K562 (cell line): ENCODE data around the gene EHD2. TPM values are rescaled to one million over a fixed set of nuclear protein-coding genes. Genes with fewer than 3 reads are reported as not detected.

Experiments
- ATAC-seq: fragments of 200-7000 bp; cut with Tn5 transposase; 3 replicates; pipeline ENCODE4 v1.9.1; 2020; ENCODE audit warnings: moderate library complexity
- BruUV-seq: library from RNA; stranded (reverse); fragments of 400-500 nt; replicated peaks from 2 replicates; lab custom pipeline; 2021; lab: Mats Ljungman, UMichigan
- CTCF ChIA-PET: fragments of 300-600 bp; formaldehyde crosslinking; extraction: SDS; loops from one replicate; lab custom pipeline; 2021; ENCODE audit warnings: low intra/inter-chr PET ratio; lab: Yijun Ruan, JAX
- POLR2A ChIA-PET: fragments of 300-600, 350-650 bp; sonication (Branson Sonifier 250); formaldehyde crosslinking; extraction: SDS; loops from one replicate; lab custom pipeline; 2021; ENCODE audit warnings: antibody characterized with exemption, inconsistent platforms; lab: Yijun Ruan, JAX
- DNase-seq, 4 experiments: peaks; one replicate each; pipeline versions ENCODE4 v3.0.0 to v3.0.0-alpha.2; 2011 to 2018; ENCODE audit warnings: low spot score in 3 of 4, mixed read lengths in 3 of 4; ENCODE audit errors: extremely low read depth in 1 of 4
- FAIRE-seq: peaks from 2 replicates; lab custom pipeline; 2011; peaks lifted over from hg19 to GRCh38; lab: Jason Lieb, UNC
- H2AFZ ChIP-seq: 2 replicates; pipeline ENCODE4 v1.6.0; 2011; ENCODE audit warnings: low read depth, low read length, control low read depth, inconsistent platforms
- H3K27ac ChIP-seq: fragments of 200-600 bp; 3 replicates; pipeline ENCODE4 v1.8.0; 2011; ENCODE audit warnings: low read depth, mild to moderate bottlenecking, control low read depth, inconsistent platforms, low read length, moderate library complexity, mixed read lengths; ENCODE audit errors: extremely low read depth
- H3K27me3 ChIP-seq, 2 experiments: fragments of 300-600 bp in 1 of 2; 2 replicates in 1 of 2; 3 replicates in 1 of 2; pipeline versions ENCODE4 v1.6.0 to v1.8.0; 2011; ENCODE audit warnings: inconsistent platforms in 2 of 2, low read length in 2 of 2, mild to moderate bottlenecking in 1 of 2, mixed read lengths in 1 of 2, moderate library complexity in 1 of 2; ENCODE audit not compliant: control insufficient read depth in 2 of 2, insufficient read depth in 2 of 2
- H3K36me3 ChIP-seq: fragments of 300-600 bp; 3 replicates; pipeline ENCODE4 v1.8.0; 2011; ENCODE audit warnings: mild to moderate bottlenecking, low read length, inconsistent platforms; ENCODE audit not compliant: control insufficient read depth, insufficient read depth
- H3K4me1 ChIP-seq, 2 experiments: fragments of 200-600 bp in 1 of 2; replicated peaks in 1 of 2; 2 replicates in 1 of 2; 3 replicates in 1 of 2; pipeline versions ENCODE4 v1.5.1 to v1.8.0; 2011; ENCODE audit warnings: inconsistent platforms in 2 of 2, low read length in 2 of 2, mild to moderate bottlenecking in 1 of 2, mixed read lengths in 1 of 2, moderate library complexity in 1 of 2; ENCODE audit not compliant: control insufficient read depth in 2 of 2, insufficient read depth in 2 of 2
- H3K4me2 ChIP-seq: 2 replicates; pipeline ENCODE4 v1.6.1; 2011; ENCODE audit warnings: low read length, control low read depth, inconsistent platforms, mixed read lengths; ENCODE audit not compliant: insufficient read depth
- H3K4me3 ChIP-seq: fragments of 200-600 bp; sonication (generic), shearing (Covaris generic); 2 replicates; pipeline ENCODE4 v1.5.1; 2016; ENCODE audit warnings: control low read depth, inconsistent platforms
- H3K79me2 ChIP-seq: fragments of 200-600 bp; 3 replicates; pipeline ENCODE4 v1.8.0; 2011; ENCODE audit warnings: low read length, inconsistent platforms; ENCODE audit not compliant: control insufficient read depth, insufficient read depth
- H3K9ac ChIP-seq, 2 experiments: 2 replicates each; pipeline versions ENCODE4 v1.6.0 to v1.6.1; 2011; ENCODE audit warnings: low read depth in 2 of 2, low read length in 2 of 2, control low read depth in 1 of 2, inconsistent platforms in 1 of 2, mild to moderate bottlenecking in 1 of 2, mixed read lengths in 1 of 2; ENCODE audit not compliant: insufficient read depth in 1 of 2
- H3K9me1 ChIP-seq: one replicate; pipeline ENCODE4 v1.6.0; 2011; ENCODE audit warnings: inconsistent platforms, mild to moderate bottlenecking, low read length, moderate library complexity; ENCODE audit not compliant: control insufficient read depth, insufficient read depth
- H3K9me3 ChIP-seq: replicated peaks from 2 replicates; pipeline ENCODE4 v1.5.1; 2011; ENCODE audit warnings: low read depth, low read length, inconsistent platforms; ENCODE audit not compliant: control insufficient read depth, insufficient read depth
- H4K20me1 ChIP-seq: replicated peaks from 2 replicates; pipeline ENCODE4 v1.6.1; 2011; ENCODE audit warnings: low read length, inconsistent platforms, mixed read lengths; ENCODE audit not compliant: control insufficient read depth, insufficient read depth
- ATF4 ChIP-seq: fragments of 450-650 bp; formaldehyde crosslinking; IDR thresholded peaks from 2 replicates; pipeline ENCODE4 v1.4.0; 2022; ENCODE audit warnings: mild to moderate bottlenecking, moderate library complexity
- C11orf30 ChIP-seq: fragments of 450-650 bp; IDR thresholded peaks from 2 replicates; pipeline ENCODE4 v1.6.1; 2016; ENCODE audit warnings: low read depth, mild to moderate bottlenecking
- CBX5 ChIP-seq: IDR thresholded peaks from 2 replicates; pipeline ENCODE4 v1.6.1; 2014; ENCODE audit warnings: low read depth, borderline replicate concordance
- POLR2AphosphoS2 ChIP-seq: IDR thresholded peaks from 2 replicates; pipeline ENCODE4 v1.6.1; 2012; ENCODE audit warnings: low read length, improper control_type of control experiment
- PRMT5 ChIP-seq: sonication (generic); formaldehyde crosslinking; IDR thresholded peaks from 2 replicates; pipeline ENCODE4 v1.5.0; 2020; ENCODE audit warnings: missing genetic modification reagents
- TAF7 ChIP-seq: fragments of 450-650 bp; IDR thresholded peaks from 2 replicates; pipeline ENCODE4 v1.6.1; 2016; ENCODE audit warnings: missing genetic modification characterization, missing compliant biosample characterization
- ZBTB33 ChIP-seq: sonication (generic); formaldehyde crosslinking; IDR thresholded peaks from 2 replicates; pipeline ENCODE4 v1.8.1; 2023; ENCODE audit warnings: mild to moderate bottlenecking, missing genetic modification reagents
- ZNF124 ChIP-seq: sonication (generic); formaldehyde crosslinking; IDR thresholded peaks from 2 replicates; pipeline ENCODE4 v1.8.1; 2022; ENCODE audit warnings: missing genetic modification reagents
- ZNF644 ChIP-seq: fragments of 200-800 bp; sonication (Bioruptor generic); IDR thresholded peaks from 2 replicates; pipeline ENCODE4 v1.6.1; 2016; ENCODE audit warnings: low read depth, missing genetic modification characterization, missing compliant biosample characterization
- ZNF76 ChIP-seq: fragments of 250-450 bp; sonication (Bioruptor Pico); IDR thresholded peaks from 2 replicates; pipeline ENCODE4 v1.4.0; 2020; ENCODE audit warnings: mild to moderate bottlenecking, moderate library complexity, borderline replicate concordance
- WGBS: fragments of 100-300 bp; shearing (Covaris generic); methylation state at CpG from one replicate; pipeline ENCODE4 v1.1.6; 2016; ENCODE audit warnings: low coverage, mixed read lengths; ENCODE audit not compliant: insufficient coverage; ENCODE audit errors: missing lambda C conversion rate; 5-methylcytosine and 5-hydroxymethylcytosine counted together
- in situ Hi-C: fragments of 300-500 bp; cut with MboI; formaldehyde crosslinking; loops from 4 replicates; pipeline ENCODE4 v1.15.0; 2018; ENCODE audit warnings: inconsistent platforms, mixed read lengths
- intact Hi-C: fragments of 100-400 bp; cut with micrococcal nuclease; formaldehyde crosslinking; loops from 2 replicates; pipeline ENCODE4 v1.14.2; 2022
- polyA plus RNA-seq, 8 experiments: library from polyadenylated mRNA; depleted of rRNA in 4 of 8; stranded (reverse) in 5 of 8; unstranded in 3 of 8; fragments of >200 nt; fragmentation: Nextera tagmentation in 2 of 8; fragmentation: Illumina TruSeq in 1 of 8; extraction: Ambion mirVana in 2 of 8; extraction: Trizol in 1 of 8; gene quantifications; 2 replicates each; pipeline versions ENCODE4 v1.2.1 to v1.2.3, GENCODE V29; 2011 to 2014; ENCODE audit warnings: inconsistent platforms in 1 of 8, missing spikeins in 1 of 8
- total RNA-seq, 7 experiments: library from RNA; depleted of rRNA in 6 of 7; stranded (reverse); fragments of >200 nt in 6 of 7; fragmentation: Illumina TruSeq in 2 of 7; extraction: Trizol in 2 of 7; gene quantifications; 2 replicates each; pipeline versions ENCODE4 v1.2.1 to v1.2.3, GENCODE V29; 2011 to 2021; ENCODE audit warnings: low replicate concordance in 1 of 7

Gene EHD2
- total and polyA plus RNA-seq, 9 of the 15 experiments (the other 6 are each of a cell fraction or from before 2014, with no cell fraction given): 1.7 to 32.2 (median 3.0) TPM

- TF ChIP-seq ZBTB33 (CRISPR knock-in tag) (no peak), POLR2AphosphoS2 (no peak), PRMT5 (CRISPR knock-in tag) (no peak), ZNF76 (CRISPR knock-in tag) (no peak), CBX5 (no peak), TAF7 (tag) (no peak), ZNF124 (no peak)
- TF ChIP-seq, all 486 proteins: peak for 0
These were observed 38.0 kb upstream of the EHD2 start (continued) for GRCh38 chr19:47675271-47675670.

GRCh38 chr19:47675859-47676258 is 37.4 kb upstream of the EHD2 start:
- 0% methylated on average over 1 of the region's 8 CpGs for WGBS
- POLR2A ChIA-PET: interaction anchor here (1.1 kb wide), 1 partner anchor 9 kb away, joined by 4 read pairs; no protein-coding TSS in a partner anchor
- CTCF ChIA-PET: no interaction called here
- TF ChIP-seq ATF4 (CRISPR knock-in tag) (no peak), ZNF124 (no peak), ZNF644 (tag) (no peak), C11orf30 (no peak)

More at GRCh38 chr19:47675859-47676258, 37.4 kb upstream of the EHD2 start:
- FAIRE-seq: no peak
- intact Hi-C loops (no loop called here), in situ Hi-C loops (no loop called here)
- no peak overlapping the region for H3K27ac ChIP-seq
- H3K36me3 ChIP-seq: peaks cover 31% of the 10 kb centered on the region; the same call in 1 of the 3 replicates
- H3K4me2 ChIP-seq: no peak overlapping the region
- 0 out of 4 replicates have a peak overlapping the region, but pooled peaks of 1 of the 2 experiments have one; percentile 17 for H3K9ac ChIP-seq
- peaks cover 4% of the 10 kb centered on the region for H3K9me1 ChIP-seq
- H3K79me2 ChIP-seq: no peaks in the 10 kb centered on the region
- no peaks in the 10 kb centered on the region for H3K27me3 ChIP-seq
- BruUV-seq: no TSS peak
- H3K4me3 ChIP-seq: no peak overlapping the region
- no peak for DNase-seq
- peaks cover 0 to 6% of the 10 kb centered on the region in 2 experiments; a peak in 2 of 5 replicates for H3K4me1 ChIP-seq
- H4K20me1 ChIP-seq: no peaks in the 10 kb centered on the region
- H3K9me3 ChIP-seq: no peaks in the 10 kb centered on the region
- no peak overlapping the region for H2AFZ ChIP-seq
- ATAC-seq: no peak
